HepG2 (cell line): ENCODE data around the gene CD163. TPM values are rescaled to one million over a fixed set of nuclear protein-coding genes. Genes with fewer than 3 reads are reported as not detected.

Experiments
- ATAC-seq: fragments of 200-7000 bp; cut with Tn5 transposase; 3 replicates; pipeline ENCODE4 v1.9.1; 2020; ENCODE audit warnings: mild to moderate bottlenecking, moderate library complexity
- BruUV-seq: library from RNA; stranded (reverse); fragments of 400-500 nt; replicated peaks from 2 replicates; lab custom pipeline; 2021; lab: Mats Ljungman, UMichigan
- CTCF ChIA-PET: fragments of 300-600 bp; formaldehyde crosslinking; extraction: SDS; loops from one replicate; lab custom pipeline; 2021; ENCODE audit warnings: low total read pairs, inconsistent platforms, low intra/inter-chr PET ratio; lab: Yijun Ruan, JAX
- POLR2A ChIA-PET: fragments of 350-600 bp; sonication (Branson Sonifier 250); formaldehyde crosslinking; loops from one replicate; lab custom pipeline; 2020; ENCODE audit warnings: antibody characterized with exemption, inconsistent platforms; lab: Yijun Ruan, JAX
- DNase-seq: peaks from one replicate; pipeline ENCODE4 v3.0.0-alpha.2; 2015; ENCODE audit warnings: low spot score
- FAIRE-seq: peaks from 3 replicates; lab custom pipeline; 2011; peaks lifted over from hg19 to GRCh38; lab: Jason Lieb, UNC
- H2AFZ ChIP-seq: one replicate; pipeline ENCODE4 v1.6.1; 2011; ENCODE audit warnings: low read length, inconsistent platforms
- H3K27ac ChIP-seq: fragments of 300-600 bp; 3 replicates; pipeline ENCODE4 v1.8.0; 2011; ENCODE audit warnings: mixed run types, mild to moderate bottlenecking, mixed read lengths, low read length, inconsistent platforms; ENCODE audit not compliant: insufficient read depth; ENCODE audit errors: extremely low read length
- H3K27me3 ChIP-seq, 2 experiments: fragments of 200-600 bp in 1 of 2; 2 replicates in 1 of 2; 3 replicates in 1 of 2; pipeline versions ENCODE4 v1.6.0 to v1.8.0; 2011; ENCODE audit warnings: low read length in 2 of 2, mild to moderate bottlenecking in 2 of 2, moderate library complexity in 2 of 2, inconsistent platforms in 1 of 2; ENCODE audit not compliant: insufficient read depth in 2 of 2, control insufficient read depth in 1 of 2
- H3K36me3 ChIP-seq, 2 experiments: fragments of 200-600 bp in 1 of 2; replicated peaks in 1 of 2; 2 replicates in 1 of 2; 3 replicates in 1 of 2; pipeline versions ENCODE4 v1.5.1 to v1.8.0; 2011; ENCODE audit warnings: low read length in 2 of 2, inconsistent platforms in 1 of 2; ENCODE audit not compliant: insufficient read depth in 2 of 2, control insufficient read depth in 1 of 2
- H3K4me1 ChIP-seq: 2 replicates; pipeline ENCODE4 v1.5.1; 2012; ENCODE audit warnings: low read length, inconsistent platforms; ENCODE audit not compliant: insufficient read depth
- H3K4me2 ChIP-seq: 2 replicates; pipeline ENCODE4 v1.6.0; 2011; ENCODE audit warnings: low read depth, low read length, inconsistent platforms
- H3K4me3 ChIP-seq, 3 experiments: fragments of 200-600 bp in 1 of 3; sonication (generic), shearing (Covaris generic) in 1 of 3; replicated peaks in 1 of 3; 2 replicates each; pipeline ENCODE4 v1.5.1; 2011 to 2016; ENCODE audit warnings: low read length in 3 of 3, inconsistent platforms in 2 of 3, low read depth in 2 of 3, mild to moderate bottlenecking in 2 of 3, control low read depth in 1 of 3, mixed read lengths in 1 of 3; ENCODE audit not compliant: insufficient read depth in 1 of 3
- H3K79me2 ChIP-seq: one replicate; pipeline ENCODE4 v1.6.1; 2011; ENCODE audit warnings: low read length, inconsistent platforms; ENCODE audit not compliant: insufficient read depth
- H3K9ac ChIP-seq: 2 replicates; pipeline ENCODE4 v1.6.0; 2011; ENCODE audit warnings: mild to moderate bottlenecking, low read depth, low read length, inconsistent platforms; ENCODE audit not compliant: insufficient read depth
- H3K9me3 ChIP-seq: 2 replicates; pipeline ENCODE4 v1.5.1; 2012; ENCODE audit warnings: mild to moderate bottlenecking, low read length
- H4K20me1 ChIP-seq: 2 replicates; pipeline ENCODE4 v1.6.0; 2011; ENCODE audit warnings: inconsistent platforms, mild to moderate bottlenecking, low read length, moderate library complexity; ENCODE audit not compliant: insufficient read depth
- CEBPB ChIP-seq: IDR thresholded peaks from 2 replicates; pipeline ENCODE4 v1.6.1; 2011; ENCODE audit warnings: low read depth, low read length, improper control_type of control experiment, borderline replicate concordance
- CENPX ChIP-seq: sonication (generic); formaldehyde crosslinking; IDR thresholded peaks from 2 replicates; pipeline ENCODE4 v1.9.0; 2021; ENCODE audit warnings: mild to moderate bottlenecking, missing genetic modification reagents, moderate library complexity
- FOXJ3 ChIP-seq: sonication (generic); formaldehyde crosslinking; IDR thresholded peaks from 2 replicates; pipeline ENCODE4 v1.4.0; 2020; ENCODE audit warnings: missing genetic modification reagents, mild to moderate bottlenecking, borderline replicate concordance
- MTA1 ChIP-seq: sonication (generic); formaldehyde crosslinking; IDR thresholded peaks from 2 replicates; pipeline ENCODE4 v1.4.0; 2020; ENCODE audit warnings: missing genetic modification reagents, mild to moderate bottlenecking, borderline replicate concordance
- NCOR1 ChIP-seq: fragments of 200-600 bp; sonication (generic); IDR thresholded peaks from 2 replicates; pipeline ENCODE4 v1.7.0; 2017; ENCODE audit warnings: antibody characterized with exemption, low read length, borderline replicate concordance
- U2AF2 ChIP-seq: fragments of 200-400 bp; formaldehyde crosslinking; IDR thresholded peaks from 2 replicates; pipeline ENCODE4 v1.6.1; 2017; ENCODE audit warnings: low read depth, mild to moderate bottlenecking, low read length
- ZBTB38 ChIP-seq: sonication (generic); formaldehyde crosslinking; IDR thresholded peaks from 2 replicates; pipeline ENCODE4 v1.5.1; 2020; ENCODE audit warnings: mild to moderate bottlenecking, missing genetic modification reagents
- ZNF281 ChIP-seq: sonication (generic); formaldehyde crosslinking; IDR thresholded peaks from 2 replicates; pipeline ENCODE4 v1.4.0; 2020; ENCODE audit warnings: missing genetic modification reagents, borderline replicate concordance
- ZNF616 ChIP-seq: sonication (generic); formaldehyde crosslinking; IDR thresholded peaks from 2 replicates; pipeline ENCODE4 v1.5.0; 2020; ENCODE audit warnings: low read depth, mild to moderate bottlenecking, missing genetic modification reagents
- ZNF660 ChIP-seq: sonication (generic); formaldehyde crosslinking; IDR thresholded peaks from 2 replicates; pipeline ENCODE4 v1.5.1; 2020; ENCODE audit warnings: mild to moderate bottlenecking, low read depth, missing genetic modification reagents, borderline replicate concordance
- WGBS: methylation state at CpG from one replicate; pipeline ENCODE4 v1.1.6; 2017; ENCODE audit warnings: low lambda C conversion rate; 5-methylcytosine and 5-hydroxymethylcytosine counted together
- in situ Hi-C: cut with HindIII; loops from 2 replicates; pipeline ENCODE4 v1.10.0; 2017; ENCODE audit warnings: low pct_unique_long_range_greater_than_20kb; ENCODE audit not compliant: extremely low pct_ligation_motif_present
- intact Hi-C: fragments of 100-400 bp; cut with micrococcal nuclease; formaldehyde crosslinking; loops from one replicate; pipeline ENCODE4 v1.10.0; 2022; ENCODE audit not compliant: unreplicated experiment
- polyA plus RNA-seq, 8 experiments: library from polyadenylated mRNA; depleted of rRNA in 3 of 8; stranded (reverse) in 7 of 8; unstranded in 1 of 8; fragments of >200 nt; fragmentation: Illumina TruSeq in 4 of 8; extraction: Trizol in 4 of 8; gene quantifications; 2 replicates each; pipeline versions ENCODE4 v1.2.1 to v1.2.3, GENCODE V29; 2011 to 2016; ENCODE audit warnings: low read depth in 4 of 8, missing spikeins in 1 of 8, mixed read lengths in 1 of 8; ENCODE audit not compliant: insufficient read depth in 1 of 8
- total RNA-seq, 5 experiments: library from RNA; depleted of rRNA; stranded (reverse); fragments of >200 nt; fragmentation: Illumina TruSeq; extraction: Trizol; gene quantifications; 2 replicates each; pipeline ENCODE4 v1.2.3, GENCODE V29; 2016; ENCODE audit warnings: low read depth in 1 of 5

The CD163 gene
- total and polyA plus RNA-seq, 2 of the 13 experiments (the other 11 are each of a cell fraction or from before 2014, with no cell fraction given): not detected

DNA sequence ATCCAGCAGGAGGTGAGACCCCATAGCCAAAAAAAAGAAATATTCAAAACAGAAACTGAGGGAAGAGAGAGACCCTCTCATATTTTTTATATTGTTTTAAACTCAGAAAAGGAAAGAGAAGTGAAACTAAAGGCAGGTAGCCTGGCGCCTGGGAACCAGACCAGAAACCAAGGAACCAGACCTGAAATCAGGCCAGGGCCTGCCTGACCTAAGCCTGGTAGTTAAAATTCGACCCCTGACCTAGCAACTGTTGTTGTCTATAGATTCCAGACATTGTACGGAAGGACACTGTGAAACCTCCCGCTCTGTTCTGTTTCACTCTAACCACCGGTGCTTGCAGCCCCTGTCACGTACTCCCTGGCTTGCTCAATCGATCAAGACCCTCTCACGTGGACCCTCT, 38.5 kb upstream of the CD163 start:
- Histone ChIP-seq H3K27ac (no peak overlapping the region), H2AFZ (no peak overlapping the region), H3K36me3 (no peaks in the 10 kb centered on the region), H3K9ac (no peak overlapping the region), H3K79me2 (no peaks in the 10 kb centered on the region), H3K4me2 (no peak overlapping the region), H3K9me3 (no peaks in the 10 kb centered on the region), H4K20me1 (no peaks in the 10 kb centered on the region), H3K4me3 (no peak overlapping the region), H3K4me1 (no peaks in the 10 kb centered on the region), H3K27me3 (peaks cover 0 to 3% of the 10 kb centered on the region in 2 experiments; a peak in 1 of 5 replicates)
- 13% methylated on average over 6 of the region's 8 CpGs for WGBS
- TF ChIP-seq MTA1 (CRISPR knock-in tag): no peak
- TF ChIP-seq NCOR1: no peak
- no peak for TF ChIP-seq ZBTB38 (CRISPR knock-in tag)
- TF ChIP-seq ZNF660 (CRISPR knock-in tag): no peak
- no peak for TF ChIP-seq CENPX (CRISPR knock-in tag)
- no peak for FAIRE-seq
- no peak for DNase-seq
- CTCF ChIA-PET: no interaction called here
- no peak for ATAC-seq
- intact Hi-C loops (no loop called here), in situ Hi-C loops (no loop called here)
- POLR2A ChIA-PET: no interaction called here
- no TSS peak for BruUV-seq

- Histone ChIP-seq H2AFZ (no peak overlapping the region), H3K4me2 (no peak overlapping the region), H3K9ac (no peak overlapping the region), H3K79me2 (no peaks in the 10 kb centered on the region), H3K4me1 (peaks cover 17% of the 10 kb centered on the region), H3K27ac (no peak overlapping the region), H3K27me3 (no peaks in the 10 kb centered on the region; a peak in 1 of 5 replicates), H3K36me3 (no peaks in the 10 kb centered on the region), H4K20me1 (no peaks in the 10 kb centered on the region), H3K4me3 (no peak overlapping the region), H3K9me3 (no peaks in the 10 kb centered on the region)
- intact Hi-C loops (no loop called here), in situ Hi-C loops (no loop called here)
- ChIA-PET CTCF (no interaction called here), POLR2A (no interaction called here)
- BruUV-seq: no TSS peak
- DNase-seq (no peak), FAIRE-seq (no peak), ATAC-seq (no peak)
- no peak for TF ChIP-seq ZNF616
- no peak for TF ChIP-seq U2AF2
- TF ChIP-seq FOXJ3 (CRISPR knock-in tag): no peak
- peak; percentile 22; the same call in 1 of the 2 replicates for TF ChIP-seq CEBPB
- TF ChIP-seq ZNF281 (CRISPR knock-in tag): no peak
- WGBS: 70% methylated on average over 8 of the region's 8 CpGs
Measured at GRCh38 chr12:7514416-7514815, 10.8 kb upstream of the CD163 start.
